Activated CD4-positive, CD25-positive, alpha-beta regulatory T cell treated with anti-CD3 and anti-CD28 coated beads, Interleukin-2, amount 50 U/mL, for 16 hours (primary cell): Measurements from ENCODE around the gene KIF5B.
"Not testable (repeated sequence)": the region's sequence is repeated elsewhere in the genome, so short reads cannot be mapped to it uniquely, and the experiment has no call there.

Experiments
- DNase-seq: peaks from one replicate; pipeline ENCODE4 v3.0.0-alpha.2; 2020; ENCODE audit warnings: low read depth, low spot score

Gene KIF5B

DNA sequence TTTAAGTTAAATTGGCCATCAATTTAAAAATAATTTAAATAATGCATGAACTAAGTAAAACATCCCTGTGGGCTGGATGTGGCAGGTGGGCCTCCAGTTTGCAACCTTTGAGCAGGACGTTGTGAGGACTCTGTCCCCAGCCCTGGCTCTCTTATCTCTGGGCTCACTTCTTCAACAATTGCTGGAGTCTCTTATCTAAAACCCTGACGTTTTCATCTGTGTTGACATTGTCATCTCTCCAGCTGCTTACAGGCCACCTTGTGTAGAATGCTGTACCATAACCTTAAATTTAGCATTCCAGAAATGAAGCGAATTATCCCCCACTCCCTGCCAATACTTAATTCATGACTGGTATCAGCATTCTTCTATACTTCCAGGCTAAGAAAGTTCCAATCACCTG is 3.2 kb upstream of the KIF5B start:
- no peak for DNase-seq

DNA sequence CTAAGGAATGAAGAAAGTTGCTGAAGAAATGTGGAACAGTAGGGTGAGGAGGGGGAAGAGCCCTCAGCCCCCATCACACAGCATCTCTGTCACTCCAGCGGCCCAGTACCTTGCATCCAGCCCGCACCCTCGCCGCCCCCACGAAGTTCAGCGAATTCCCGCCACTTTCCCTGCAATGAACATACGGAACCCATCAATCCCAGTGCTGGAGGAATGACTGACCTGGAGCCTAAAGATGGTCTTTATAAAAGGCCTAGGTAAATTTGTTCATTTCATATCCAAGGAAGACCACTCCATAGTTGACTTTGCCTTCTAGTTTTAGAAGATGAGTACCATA is 779 bp upstream of the KIF5B start:
- no peak for DNase-seq

DNA sequence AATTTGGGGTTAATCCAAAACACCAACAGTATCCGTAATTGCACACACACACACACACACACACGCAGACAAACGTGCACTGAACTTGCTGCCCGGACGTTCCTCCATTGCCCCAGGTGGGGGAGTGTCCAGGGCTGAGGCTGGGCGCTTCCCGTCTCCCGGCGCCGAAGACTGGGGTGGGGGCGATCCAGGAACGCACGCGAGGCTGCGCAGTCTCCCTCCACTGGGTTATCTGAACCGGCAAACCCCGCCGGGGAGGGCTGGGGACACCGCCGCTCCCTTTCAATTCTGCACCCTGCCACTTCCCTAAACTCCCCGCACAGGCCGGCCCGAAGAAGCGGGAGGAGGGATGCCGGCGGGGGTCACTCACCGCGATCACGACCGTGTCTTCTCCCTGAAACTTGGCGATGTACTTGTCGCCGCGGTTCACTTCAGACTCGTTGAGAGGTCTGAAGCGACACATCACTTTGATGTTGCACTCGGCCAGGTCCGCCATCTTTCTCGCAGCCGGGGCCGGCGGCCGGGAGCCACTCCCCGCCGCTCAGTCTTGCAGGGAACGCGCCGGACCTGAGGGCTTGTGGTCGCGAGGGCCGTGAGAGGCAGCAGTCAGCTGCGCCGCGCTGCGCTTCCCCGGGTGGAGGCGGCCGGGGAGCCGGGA is 618 bp downstream of the KIF5B start:
- DNase-seq, result peak; percentile 11

DNA sequence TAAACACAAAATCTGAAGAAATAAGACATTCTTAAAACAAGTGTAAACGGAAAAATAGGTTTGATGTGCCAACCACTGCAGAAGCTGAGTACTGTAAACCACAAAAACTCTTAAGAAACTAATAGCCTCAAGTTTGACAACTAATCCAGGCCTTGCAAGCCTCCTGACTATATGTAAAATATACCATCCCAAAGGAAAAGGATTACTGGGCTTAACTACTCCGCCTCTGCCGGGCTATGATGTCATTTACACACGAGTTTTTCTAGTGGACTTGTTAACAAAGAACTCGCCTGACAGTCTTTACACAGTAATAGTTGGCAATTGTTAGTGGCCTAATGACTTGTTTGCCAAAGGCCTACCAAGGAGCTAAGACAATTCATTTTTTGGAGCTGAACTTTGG is 2.1 kb downstream of the KIF5B start:
- DNase-seq, result no peak

DNA sequence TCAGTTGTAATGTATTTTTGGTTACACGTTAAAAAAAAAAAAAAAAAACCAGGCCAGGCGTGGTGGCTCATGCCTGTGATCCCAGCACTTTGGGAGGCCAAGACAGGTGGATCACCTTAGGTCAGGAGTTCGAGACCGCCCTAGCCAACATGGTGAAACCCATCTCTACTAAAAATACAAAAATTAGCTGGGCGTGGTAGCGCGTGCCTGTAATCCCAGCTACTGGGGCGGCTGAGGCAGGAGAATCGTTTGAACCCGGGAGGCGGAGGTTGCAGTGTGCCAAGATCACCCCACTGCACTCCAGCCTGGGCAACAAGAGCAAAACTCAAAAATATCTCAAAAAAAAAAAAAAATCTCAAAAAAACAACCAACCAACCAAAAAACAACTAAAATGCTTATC is 2.8 kb downstream of the KIF5B start:
- not testable (repeated sequence) for DNase-seq

DNA sequence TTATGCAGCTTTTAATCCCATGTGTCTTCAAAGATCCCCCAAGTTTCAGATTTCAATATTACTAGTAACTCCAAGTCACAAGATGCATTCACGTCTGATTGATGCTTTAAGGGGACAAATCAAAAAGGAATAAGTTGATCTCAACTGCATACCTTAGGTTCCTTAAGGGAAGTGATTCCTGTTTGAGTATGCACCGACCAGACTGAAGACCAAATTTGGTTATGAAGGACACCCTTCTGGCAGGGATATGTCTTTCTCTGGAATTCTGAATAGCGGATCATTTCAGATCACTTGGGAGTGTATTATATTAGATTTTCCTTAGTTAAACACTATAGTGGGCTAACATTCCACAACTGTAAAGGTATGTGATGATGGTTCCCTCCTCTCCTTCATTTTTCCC is 4.3 kb downstream of the KIF5B start:
- DNase-seq, result no peak

DNA sequence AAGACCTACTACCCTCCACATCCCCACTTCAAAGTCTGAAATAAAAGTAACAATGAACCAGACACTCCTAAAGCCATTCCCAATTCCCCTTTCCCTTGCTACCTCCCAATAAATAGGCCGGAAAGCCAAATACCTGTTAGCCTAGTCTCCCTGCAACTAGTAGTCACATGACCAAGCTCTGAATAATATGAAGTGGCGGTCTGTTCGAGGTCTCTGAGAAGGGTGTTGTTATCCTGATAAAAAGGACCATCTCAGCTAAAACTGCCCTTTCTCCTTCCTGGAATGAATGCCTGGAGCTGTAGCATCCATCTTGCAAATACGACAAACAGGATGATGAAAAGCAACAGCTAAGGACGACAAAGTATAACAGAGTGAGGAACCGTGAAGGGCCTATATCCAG is 6.0 kb downstream of the KIF5B start:
- DNase-seq, result no peak

DNA sequence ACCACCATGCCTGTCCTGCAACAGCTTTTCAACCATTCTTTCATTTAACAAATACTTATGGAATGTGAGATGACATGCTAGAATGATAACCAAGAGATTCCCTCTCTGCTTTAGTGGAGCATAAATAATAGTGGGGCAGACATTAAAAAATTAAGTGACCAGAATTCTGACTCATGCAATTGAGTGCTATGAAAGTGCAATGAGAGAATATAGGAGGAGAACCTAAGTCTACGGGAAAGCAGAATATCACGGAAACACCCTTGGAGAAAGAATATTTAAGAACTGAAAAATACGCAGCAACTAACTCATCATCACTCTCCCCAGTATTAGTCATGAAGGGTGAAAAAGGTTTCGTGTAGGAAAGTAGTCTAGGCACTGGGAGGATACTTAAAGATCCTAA is 7.1 kb downstream of the KIF5B start:
- no peak for DNase-seq

DNA sequence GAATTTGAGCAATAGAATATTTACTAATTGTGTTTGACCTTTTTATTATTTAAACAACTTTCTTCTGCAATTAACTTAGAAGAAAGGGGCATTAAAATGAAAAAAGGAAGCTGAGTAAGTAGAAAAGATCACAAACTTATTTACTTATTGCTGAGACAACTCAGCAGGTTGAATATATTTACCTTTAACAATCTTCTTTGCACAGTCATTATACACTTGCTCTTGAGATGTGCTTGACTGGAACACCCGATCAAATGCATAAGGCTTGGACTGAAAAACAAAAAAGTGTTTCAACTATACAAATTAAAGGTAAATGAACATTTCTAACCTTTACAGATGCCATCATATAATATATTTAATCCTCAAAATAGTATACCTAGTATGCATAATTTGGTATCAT is 7.9 kb downstream of the KIF5B start:
- no peak for DNase-seq

DNA sequence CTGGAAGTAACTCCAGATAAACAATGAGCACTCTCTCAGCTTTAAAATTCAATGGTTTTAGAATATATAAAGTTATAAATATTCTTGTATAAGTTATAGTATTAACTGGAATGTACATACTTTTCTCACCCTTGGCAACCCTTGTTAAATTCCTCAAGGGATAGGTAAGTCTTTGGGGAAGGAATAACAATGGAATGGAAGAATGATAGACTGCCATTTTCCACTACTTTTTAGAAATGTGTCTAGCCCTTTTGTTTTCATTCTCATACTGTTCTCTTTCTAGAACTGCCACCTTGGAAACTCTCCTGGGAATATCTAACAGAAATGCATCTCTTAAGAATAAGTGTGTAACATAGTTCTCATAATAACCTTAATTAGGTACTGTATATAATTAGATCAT is 8.3 kb downstream of the KIF5B start:
- no peak for DNase-seq

DNA sequence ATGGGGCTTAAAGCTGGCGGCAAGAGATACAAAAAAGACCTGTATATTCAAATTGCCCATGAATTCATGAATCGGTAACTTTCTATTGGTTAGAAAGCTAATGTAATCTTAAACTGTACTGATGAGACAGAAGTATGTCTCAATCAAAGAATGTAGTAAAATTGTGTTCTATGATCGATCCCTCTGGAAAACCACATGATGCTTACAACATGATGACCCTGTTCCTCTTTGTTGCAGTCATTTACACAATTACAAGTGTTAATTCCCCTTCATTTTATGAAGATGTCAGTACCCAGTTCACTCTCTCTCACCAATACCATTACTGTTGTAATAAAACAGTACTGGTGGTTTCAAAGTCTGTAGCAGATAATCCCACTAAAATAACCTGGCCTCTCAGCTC is 10.1 kb downstream of the KIF5B start:
- DNase-seq, result no peak

DNA sequence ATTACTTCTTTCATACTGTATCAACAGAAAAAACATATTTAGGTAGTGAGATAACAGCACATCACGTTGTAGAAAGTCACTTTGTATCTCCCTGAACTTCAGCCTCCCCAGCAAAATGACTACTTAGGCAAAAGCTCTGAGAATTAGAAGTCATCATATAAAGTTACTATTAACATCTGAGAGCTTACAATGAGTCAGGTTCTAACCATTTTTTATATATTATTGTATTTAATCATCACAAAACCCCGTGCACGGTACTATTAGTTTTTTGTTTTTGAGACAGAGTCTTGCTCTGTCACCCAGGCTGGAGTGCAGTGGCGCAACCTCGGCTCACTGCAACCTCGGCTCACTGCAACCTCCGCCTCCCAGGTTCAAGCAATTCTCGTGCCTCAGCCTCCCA is 13.5 kb downstream of the KIF5B start:
- not testable (repeated sequence) for DNase-seq

DNA sequence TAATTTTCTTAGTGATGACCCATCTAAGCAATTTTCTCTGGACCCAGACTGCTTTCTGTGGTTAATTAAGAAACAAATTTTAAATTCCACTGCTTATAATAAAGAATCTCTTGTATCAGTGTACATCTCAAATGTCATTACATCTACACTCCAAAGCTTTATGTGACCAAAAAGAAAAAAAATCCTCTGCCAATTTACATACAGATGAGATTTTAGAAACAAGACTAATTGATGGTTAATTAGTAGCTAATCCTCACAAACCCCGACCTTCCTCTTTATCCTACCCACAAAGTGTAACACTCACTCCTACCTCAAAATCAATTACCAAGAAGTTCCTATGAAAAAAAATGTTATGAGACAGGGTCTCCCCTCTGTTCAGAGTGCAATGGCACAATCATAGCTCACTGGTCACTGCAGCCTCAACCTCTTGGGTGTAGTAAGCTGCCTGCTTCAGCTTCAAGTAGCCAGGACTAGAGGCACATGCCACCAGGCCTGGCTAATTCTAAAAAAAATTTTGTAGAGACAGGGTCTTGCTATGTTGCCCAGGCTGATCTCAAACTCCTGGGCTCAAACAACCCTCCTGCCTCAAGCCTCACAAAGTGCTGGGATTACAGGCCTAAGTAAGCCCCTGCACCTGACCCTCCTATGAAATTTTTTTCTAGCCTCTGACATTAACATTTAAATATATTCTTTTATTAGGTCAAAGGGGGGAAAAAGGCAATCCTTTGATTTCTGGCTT is 14.8 kb downstream of the KIF5B start:
- no peak for DNase-seq

DNA sequence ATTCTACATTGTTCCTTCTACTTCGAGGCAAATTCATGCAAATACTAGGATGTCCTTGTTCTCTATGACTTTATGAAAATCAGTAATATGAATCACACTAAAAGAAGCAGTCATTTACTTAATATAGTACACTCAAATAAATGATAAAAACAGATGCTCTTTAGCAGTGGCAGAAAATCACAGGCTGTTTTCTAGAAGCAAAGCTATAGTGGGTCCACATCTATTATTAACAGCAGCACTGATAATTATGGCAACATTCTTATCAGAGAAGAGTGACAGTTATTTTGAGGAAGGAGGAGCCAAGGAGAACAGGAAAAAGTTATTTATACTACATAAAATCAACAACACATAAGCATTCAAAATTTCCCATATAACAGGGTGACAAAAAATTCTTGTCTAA is 16.5 kb downstream of the KIF5B start:
- no peak for DNase-seq

DNA sequence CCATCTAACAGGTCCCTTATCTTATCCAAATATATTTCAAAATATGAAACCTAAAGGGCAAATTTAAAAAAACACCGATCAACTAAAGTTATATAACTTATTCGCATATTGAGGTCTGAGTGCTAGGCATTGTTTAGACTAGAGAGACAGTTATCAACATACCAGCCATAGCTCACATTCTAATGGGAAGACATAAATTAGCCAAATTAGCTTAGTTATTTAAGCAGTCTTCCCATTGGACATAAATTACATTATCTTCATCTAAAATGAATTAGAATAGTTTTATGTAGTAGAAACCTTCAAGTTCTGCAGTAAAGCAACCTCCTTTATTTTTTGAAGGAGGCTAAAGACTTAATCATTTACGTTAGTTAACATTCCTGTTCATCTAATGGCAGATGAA is 17.4 kb downstream of the KIF5B start:
- no peak for DNase-seq

DNA sequence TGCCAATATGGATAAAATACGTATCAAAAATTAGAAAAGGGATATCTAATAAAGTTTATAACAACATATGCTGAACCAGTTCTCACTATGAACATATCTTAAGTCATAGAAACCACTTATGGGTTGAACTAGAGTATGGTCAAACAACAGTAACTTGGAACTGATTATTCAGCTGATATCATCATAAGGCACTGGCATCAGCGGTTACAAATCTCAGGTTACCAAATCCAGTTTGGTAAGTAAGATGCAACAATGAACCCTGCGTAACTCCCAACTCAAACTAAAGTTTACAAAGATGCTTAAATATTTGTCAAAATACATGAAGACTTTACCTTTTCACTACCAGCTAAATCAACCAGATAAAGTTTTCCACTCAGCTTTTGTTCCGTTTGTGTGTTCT is 19.3 kb downstream of the KIF5B start:
- no peak for DNase-seq

DNA sequence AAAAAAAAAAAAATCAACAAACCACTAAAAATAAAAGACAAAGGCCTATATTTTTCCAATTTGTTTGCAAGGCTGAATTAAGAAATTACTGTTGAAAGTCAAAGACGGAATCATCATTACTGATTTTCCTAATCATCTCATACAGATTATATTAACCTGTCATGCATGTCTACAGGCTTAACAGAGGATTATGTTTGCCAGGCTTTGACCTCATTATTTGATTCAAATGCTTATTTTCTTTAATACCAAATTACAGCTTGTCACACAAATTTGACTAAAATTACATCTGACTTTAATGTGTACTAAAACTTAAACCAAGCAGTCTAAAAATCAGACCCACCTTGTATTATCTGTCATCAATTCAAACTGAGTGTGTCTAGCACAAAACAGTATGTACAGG is 21.2 kb downstream of the KIF5B start:
- DNase-seq, result no peak

DNA sequence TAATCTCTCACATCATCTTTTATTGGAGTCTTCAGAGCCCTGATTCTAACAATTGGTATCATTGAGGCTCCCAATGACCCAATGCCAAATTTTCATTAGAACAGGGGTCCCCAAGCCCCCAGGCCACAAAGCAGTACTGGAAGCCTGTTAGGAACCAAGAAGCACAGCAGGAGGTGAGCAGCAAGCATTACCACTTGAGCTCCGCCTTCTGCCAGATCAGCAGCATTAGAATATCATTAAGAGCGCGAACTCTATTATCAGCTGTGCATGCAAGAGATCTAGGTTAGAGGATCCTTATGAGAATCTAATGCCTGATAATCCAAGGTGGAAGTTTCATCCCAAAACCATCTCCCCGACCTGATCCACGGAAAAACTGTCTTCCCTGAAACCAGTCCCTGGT is 23.1 kb downstream of the KIF5B start:
- DNase-seq, result no peak

DNA sequence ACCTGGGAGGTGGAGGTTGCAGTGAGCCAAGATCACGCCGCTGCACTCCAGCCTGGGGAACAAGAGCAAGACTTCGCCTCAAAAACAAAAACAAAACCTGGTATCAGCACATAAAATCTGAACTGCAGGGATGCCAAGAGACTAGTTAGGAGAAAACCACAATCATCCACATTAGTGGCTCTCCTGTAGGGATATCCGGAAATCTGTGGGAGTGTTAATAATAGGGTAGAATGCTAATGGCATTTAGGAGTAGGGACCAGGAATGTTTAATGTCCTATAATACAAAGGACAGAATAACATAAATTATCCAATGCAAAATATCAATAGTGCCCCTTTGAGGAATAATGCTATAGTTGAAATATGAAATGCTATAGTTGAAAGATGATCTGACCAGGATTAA is 24.3 kb downstream of the KIF5B start:
- DNase-seq, result no peak

DNA sequence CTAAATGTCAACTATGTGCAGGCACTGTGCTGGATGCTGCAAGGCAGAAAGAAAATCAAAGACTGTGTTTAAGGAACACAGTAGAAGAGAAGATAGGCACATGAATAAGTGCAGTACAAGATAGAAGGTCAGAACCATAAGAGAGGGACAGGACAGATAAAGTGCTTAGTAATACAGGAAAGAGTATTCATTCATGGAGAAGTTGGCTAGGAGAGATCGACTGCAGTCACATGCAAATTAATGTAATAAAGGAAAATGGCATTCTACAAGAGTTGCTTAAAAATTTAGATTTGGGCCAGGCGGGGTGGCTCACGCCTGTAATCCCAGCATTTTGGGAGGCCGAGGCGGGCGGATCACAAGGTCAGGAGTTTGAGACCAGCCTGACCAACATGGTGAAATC is 24.8 kb downstream of the KIF5B start:
- no peak for DNase-seq

DNA sequence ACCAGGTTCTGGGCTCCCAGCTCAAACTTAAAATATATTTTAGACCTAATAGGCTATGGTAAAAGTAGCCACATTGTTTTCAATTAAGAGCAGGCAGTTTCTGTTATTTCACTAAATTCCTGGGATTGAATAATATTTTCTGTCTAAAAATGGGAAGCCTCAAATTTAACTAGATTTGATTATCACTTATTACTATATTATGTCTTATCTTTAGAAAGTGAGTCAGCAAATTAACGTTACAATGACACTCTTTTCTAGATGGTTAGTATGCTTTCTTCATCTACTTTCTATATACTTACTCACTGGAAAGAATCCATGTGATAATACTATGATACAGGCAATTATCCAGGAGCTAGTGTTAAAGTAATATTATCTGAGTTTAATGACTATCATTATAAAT is 27.5 kb downstream of the KIF5B start:
- no peak for DNase-seq

DNA sequence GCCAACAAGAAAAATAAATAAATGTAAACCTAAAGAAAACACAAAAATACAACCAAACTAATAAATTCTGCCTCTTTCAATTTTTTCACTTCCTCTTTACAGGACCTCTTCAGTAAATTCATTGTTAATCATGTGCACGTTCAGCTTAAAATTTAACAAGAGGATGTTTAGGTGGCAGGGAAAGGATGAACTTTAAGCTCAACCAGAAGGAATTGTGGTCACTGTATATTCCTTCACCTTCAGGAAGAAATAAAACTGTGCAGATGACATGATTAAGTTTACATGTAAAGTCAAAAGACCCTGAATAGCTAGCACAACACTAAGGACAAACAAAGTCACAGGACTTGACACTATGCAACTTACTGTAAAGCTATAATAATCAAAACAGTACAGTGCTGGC is 33.0 kb downstream of the KIF5B start:
- no peak for DNase-seq

DNA sequence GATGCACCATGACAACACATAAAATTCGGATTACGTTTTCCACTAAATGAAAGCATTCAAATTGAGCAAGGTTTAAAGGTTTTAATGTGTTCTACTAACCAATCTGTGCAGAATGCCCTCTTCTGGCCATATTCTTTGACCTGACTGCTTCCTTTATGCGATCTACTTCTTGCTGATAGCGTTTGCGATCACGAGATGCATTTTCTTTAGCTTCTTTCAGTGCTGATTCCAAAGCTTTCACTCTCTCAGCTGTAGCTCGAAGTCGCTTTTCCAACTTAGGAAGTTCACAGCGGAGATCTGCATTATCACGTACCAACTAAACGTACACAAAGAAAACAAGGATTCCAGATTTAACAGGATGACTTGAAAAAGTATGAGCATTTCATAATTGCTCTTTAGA is 39.2 kb downstream of the KIF5B start:
- no peak for DNase-seq

DNA sequence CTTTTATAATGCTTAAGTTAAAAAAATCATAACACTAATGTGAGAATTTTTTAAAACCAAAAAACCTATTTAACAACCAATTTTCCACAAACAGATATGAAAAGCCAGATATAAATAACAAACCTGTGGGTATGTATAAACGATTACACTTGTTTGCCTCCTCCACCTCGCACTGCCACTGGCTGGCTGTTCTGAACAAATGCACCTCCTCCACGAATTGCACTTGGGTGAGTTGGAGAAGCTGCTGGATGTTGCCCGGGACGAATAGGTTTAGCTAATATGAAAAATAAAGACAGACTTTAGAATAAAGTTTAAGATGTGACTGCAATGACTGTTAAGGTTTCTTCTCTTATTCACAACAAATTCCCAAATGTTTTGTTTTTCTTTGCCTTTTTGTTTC is 40.8 kb downstream of the KIF5B start:
- no peak for DNase-seq
